Liver (tissue), 9 donors: ENCODE results near the gene ZNF697. TPM values are rescaled to one million over a fixed set of nuclear protein-coding genes. Genes with fewer than 3 reads are reported as not detected.

Experiments
- DNase-seq: peaks from one replicate; pipeline ENCODE4 v3.0.0-alpha.2; 2017; ENCODE audit warnings: low spot score
- H3K27ac ChIP-seq, 2 donors: one replicate each; pipeline ENCODE4 v1.7.0; 2013; ENCODE audit warnings: inconsistent platforms in 2 of 2, low read length in 2 of 2, control low read depth in 1 of 2, low read depth in 1 of 2, mild to moderate bottlenecking in 1 of 2
- H3K27me3 ChIP-seq, 4 donors: one replicate each; pipeline versions ENCODE4 v1.6.1 to v1.7.0; 2013; ENCODE audit warnings: low read length in 3 of 4, inconsistent platforms in 1 of 4, mild to moderate bottlenecking in 1 of 4, moderate library complexity in 1 of 4; ENCODE audit not compliant: control insufficient read depth in 4 of 4, insufficient read depth in 4 of 4
- H3K36me3 ChIP-seq, 4 donors: one replicate each; pipeline versions ENCODE4 v1.6.1 to v1.7.0; 2013; ENCODE audit warnings: low read length in 3 of 4, mild to moderate bottlenecking in 3 of 4, low read depth in 1 of 4, moderate library complexity in 1 of 4; ENCODE audit not compliant: control insufficient read depth in 4 of 4, insufficient read depth in 3 of 4
- H3K4me1 ChIP-seq, 4 donors: one replicate each; pipeline versions ENCODE4 v1.6.1 to v1.7.0; 2013; ENCODE audit warnings: low read length in 3 of 4, mild to moderate bottlenecking in 3 of 4, moderate library complexity in 1 of 4; ENCODE audit not compliant: control insufficient read depth in 4 of 4, insufficient read depth in 4 of 4
- H3K4me3 ChIP-seq, 3 donors: one replicate each; pipeline versions ENCODE4 v1.6.1 to v1.7.0; 2013; ENCODE audit warnings: low read length in 3 of 3, control low read depth in 1 of 3, low read depth in 1 of 3, mild to moderate bottlenecking in 1 of 3
- H3K9ac ChIP-seq, 2 donors: one replicate each; pipeline ENCODE4 v1.7.0; 2013; ENCODE audit warnings: low read length in 2 of 2, mild to moderate bottlenecking in 2 of 2, moderate library complexity in 2 of 2, control low read depth in 1 of 2, low read depth in 1 of 2
- H3K9me3 ChIP-seq, 4 donors: one replicate each; pipeline versions ENCODE4 v1.6.1 to v1.7.0; 2013; ENCODE audit warnings: low read length in 3 of 4; ENCODE audit not compliant: control insufficient read depth in 4 of 4
- ATF3 ChIP-seq: IDR thresholded peaks from 2 replicates; pipeline ENCODE4 v1.6.1; 2016; ENCODE audit warnings: antibody characterized with exemption
- CTCF ChIP-seq: fragments of 150-350 bp; IDR thresholded peaks from 2 replicates; pipeline ENCODE4 v1.5.1; 2017; ENCODE audit warnings: improper control_type of control experiment, low read depth, low read length; ENCODE audit not compliant: missing input control
- FOXA1 ChIP-seq: IDR thresholded peaks from 2 replicates; pipeline ENCODE4 v1.6.1; 2016; ENCODE audit warnings: antibody characterized with exemption
- FOXA2 ChIP-seq: IDR thresholded peaks from 2 replicates; pipeline ENCODE4 v1.6.1; 2016; ENCODE audit warnings: antibody characterized with exemption
- GABPA ChIP-seq, 2 donors: IDR thresholded peaks in 1 of 2; conservative IDR thresholded peaks in 1 of 2; 2 replicates each; pipeline ENCODE4 v1.6.1; 2016; ENCODE audit warnings: antibody characterized with exemption in 2 of 2, mild to moderate bottlenecking in 1 of 2, moderate library complexity in 1 of 2
- HNF4G ChIP-seq: IDR thresholded peaks from 2 replicates; pipeline ENCODE4 v1.6.1; 2016; ENCODE audit warnings: antibody characterized with exemption
- JUND ChIP-seq, 2 donors: IDR thresholded peaks; 2 replicates each; pipeline ENCODE4 v1.6.1; 2016; ENCODE audit warnings: antibody characterized with exemption in 2 of 2
- MAX ChIP-seq: IDR thresholded peaks from 2 replicates; pipeline ENCODE4 v1.6.1; 2016; ENCODE audit warnings: antibody characterized with exemption
- NR2F2 ChIP-seq: IDR thresholded peaks from 2 replicates; pipeline ENCODE4 v1.6.1; 2016; ENCODE audit warnings: antibody characterized with exemption
- RAD21 ChIP-seq, 2 donors: IDR thresholded peaks; 2 replicates each; pipeline ENCODE4 v1.6.1; 2016; ENCODE audit warnings: antibody characterized with exemption in 2 of 2, mild to moderate bottlenecking in 2 of 2
- REST ChIP-seq: IDR thresholded peaks from 2 replicates; pipeline ENCODE4 v1.6.1; 2016; ENCODE audit warnings: antibody characterized with exemption, mild to moderate bottlenecking
- RXRA ChIP-seq, 2 donors: IDR thresholded peaks; 2 replicates each; pipeline ENCODE4 v1.6.1; 2017 to 2018; ENCODE audit warnings: antibody characterized with exemption in 2 of 2, mild to moderate bottlenecking in 1 of 2
- SP1 ChIP-seq: IDR thresholded peaks from 2 replicates; pipeline ENCODE4 v1.6.1; 2018; ENCODE audit warnings: antibody characterized with exemption, mild to moderate bottlenecking
- TAF1 ChIP-seq: conservative IDR thresholded peaks from 2 replicates; pipeline ENCODE4 v1.6.1; 2016; ENCODE audit warnings: antibody characterized with exemption, mild to moderate bottlenecking
- YY1 ChIP-seq: IDR thresholded peaks from 2 replicates; pipeline ENCODE4 v1.6.1; 2016; ENCODE audit warnings: antibody characterized with exemption, mild to moderate bottlenecking
- ZBTB33 ChIP-seq: IDR thresholded peaks from 2 replicates; pipeline ENCODE4 v1.6.1; 2016; ENCODE audit warnings: antibody characterized with exemption
- WGBS: extraction: QIAGEN DNeasy Blood & Tissue Kit; methylation state at CpG from one replicate; pipeline ENCODE4 v1.1.7; 2013; 5-methylcytosine and 5-hydroxymethylcytosine counted together
- polyA plus RNA-seq, 2 donors: library from polyadenylated mRNA; stranded (reverse) in 1 of 2; unstranded in 1 of 2; fragments of 200-250 nt in 1 of 2; fragments of >200 nt in 1 of 2; fragmentation: Nextera tagmentation in 1 of 2; extraction: Ambion mirVana in 1 of 2; gene quantifications; one replicate each; pipeline versions ENCODE4 v1.2.1 to v1.2.3, GENCODE V29; 2013 to 2015
- total RNA-seq, 2 donors: library from RNA; depleted of rRNA; stranded (reverse); fragments of >200 nt; gene quantifications; one replicate each; pipeline ENCODE4 v1.2.3, GENCODE V29; 2014
- donor health status: healthy.
- donor health status: healthy.
- donor health status: healthy.
- donor health status: healthy.
- donor health status: healthy.

ZNF697 gene
- total and polyA plus RNA-seq, 4 donors, result 0.89 to 4.5 (median 3.2) TPM

GRCh38 chr1:119679223-119679622 is 31.2 kb upstream of the ZNF697 start:
- no peaks in the 10 kb centered on the region for H3K27me3 ChIP-seq
- H3K27ac ChIP-seq, result no peak overlapping the region
- H3K4me3 ChIP-seq, result no peak overlapping the region
- no peak for DNase-seq
- no peak overlapping the region for H3K9ac ChIP-seq
- WGBS, result 88% methylated on average over 1 of the region's 1 CpG
- H3K4me1 ChIP-seq, result peaks cover 0 to 24% (median 19%) of the 10 kb centered on the region in 4 donors
- H3K36me3 ChIP-seq, result no peaks in the 10 kb centered on the region
- H3K9me3 ChIP-seq, result no peaks in the 10 kb centered on the region
- TF ChIP-seq HNF4G, result no peak
- TF ChIP-seq CTCF, result no peak
- no peak for TF ChIP-seq TAF1
- TF ChIP-seq YY1, result no peak
- TF ChIP-seq RAD21 (IDR thresholded peaks at IDR 0.05), result no peak
- no peak for TF ChIP-seq GABPA (IDR thresholded peaks at IDR 0.05 in 1 of 2, conservative IDR thresholded peaks at IDR 0.05 in 1 of 2)
- no peak for TF ChIP-seq REST
- no peak for TF ChIP-seq FOXA2
- TF ChIP-seq SP1, result no peak
- no peak for TF ChIP-seq ZBTB33
- TF ChIP-seq NR2F2, result no peak
- no peak for TF ChIP-seq JUND (IDR thresholded peaks at IDR 0.05)
- TF ChIP-seq FOXA1, result no peak
- TF ChIP-seq MAX, result no peak

GRCh38 chr1:119676571-119677206 is 28.6 kb upstream of the ZNF697 start:
- Histone ChIP-seq H3K36me3 (no peaks in the 10 kb centered on the region), H3K9ac (peak overlapping the region in 1 of 2 donors; percentile 21), H3K9me3 (no peaks in the 10 kb centered on the region), H3K27me3 (no peaks in the 10 kb centered on the region), H3K4me3 (no peak overlapping the region), H3K27ac (peak overlapping the region; percentile 73 to 78), H3K4me1 (peaks cover 0 to 24% (median 19%) of the 10 kb centered on the region in 4 donors)
- WGBS, result 31% methylated on average over 8 of the region's 8 CpGs
- no peak for DNase-seq
- peak; percentile 37 for TF ChIP-seq CTCF
- no peak for TF ChIP-seq FOXA1
- TF ChIP-seq ATF3, result no peak
- peak; percentile 49 to 57 for TF ChIP-seq RXRA (IDR thresholded peaks at IDR 0.05)
- TF ChIP-seq NR2F2, result no peak
- peak; percentile 58 to 61 for TF ChIP-seq JUND (IDR thresholded peaks at IDR 0.05)
- peak; percentile 51 for TF ChIP-seq REST
- peak; percentile 66 to 70 for TF ChIP-seq RAD21 (IDR thresholded peaks at IDR 0.05)
- peak; percentile 76 for TF ChIP-seq SP1
- no peak for TF ChIP-seq GABPA (IDR thresholded peaks at IDR 0.05 in 1 of 2, conservative IDR thresholded peaks at IDR 0.05 in 1 of 2)
- no peak for TF ChIP-seq TAF1
